ENCODE data around the gene KRTAP3-1.
"Not testable (repeated sequence)": the region's sequence is repeated elsewhere in the genome, so short reads cannot be mapped to it uniquely, and the experiment has no call there.

The KRTAP3-1 gene

GRCh38 chr17:41015454-41015853, 6.5 kb upstream of the KRTAP3-1 start:
- no peak for DNase-seq (ENCODE audit: low spot score)

- DNase-seq (ENCODE audit: low spot score): no peak
Observed at GRCh38 chr17:41013606-41014005, 4.7 kb upstream of the KRTAP3-1 start.

GRCh38 chr17:41013181-41013580, 4.3 kb upstream of the KRTAP3-1 start:
- no peak for DNase-seq (ENCODE audit: low spot score)

GRCh38 chr17:41012326-41013120, 3.6 kb upstream of the KRTAP3-1 start:
- DNase-seq (ENCODE audit: low spot score): no peak

GRCh38 chr17:41010441-41010840, 1.5 kb upstream of the KRTAP3-1 start:
- DNase-seq (ENCODE audit: low spot score): no peak

- DNase-seq (ENCODE audit: low spot score): no peak
Observed at GRCh38 chr17:41009936-41010335, 1.0 kb upstream of the KRTAP3-1 start.

GRCh38 chr17:41009301-41009760, 403 bp upstream of the KRTAP3-1 start:
- DNase-seq (ENCODE audit: low spot score): no peak

GRCh38 chr17:41004397-41004796, 4.5 kb downstream of the KRTAP3-1 start:
- no peak for DNase-seq (ENCODE audit: low spot score)

GRCh38 chr17:41003926-41004325, 5.0 kb downstream of the KRTAP3-1 start:
- no peak for DNase-seq (ENCODE audit: low spot score)

- no peak for DNase-seq (ENCODE audit: low spot score)
Observed at GRCh38 chr17:41002814-41003213, 6.1 kb downstream of the KRTAP3-1 start.

GRCh38 chr17:41001795-41002194, 7.1 kb downstream of the KRTAP3-1 start:
- no peak for DNase-seq (ENCODE audit: low spot score)

- DNase-seq (ENCODE audit: low spot score): not testable (repeated sequence)
Observed at GRCh38 chr17:40999563-40999962, 9.4 kb downstream of the KRTAP3-1 start, which contains the start of gene KRTAP3-2. TSS of gene KRTAP3-2 (minus strand) at chr17:40999906. CDS start at chr17:40999853, 53 bp downstream.

- DNase-seq (ENCODE audit: low spot score): no peak
Observed at GRCh38 chr17:40997361-40997760, 11.6 kb downstream of the KRTAP3-1 start.

- no peak for DNase-seq (ENCODE audit: low spot score)
Observed at GRCh38 chr17:40996829-40997228, 12.1 kb downstream of the KRTAP3-1 start.

GRCh38 chr17:40995116-40995515, 13.8 kb downstream of the KRTAP3-1 start:
- no peak for DNase-seq (ENCODE audit: low spot score)

GRCh38 chr17:40993839-40994238, 15.1 kb downstream of the KRTAP3-1 start, which contains the start of gene KRTAP3-3:
TSS of gene KRTAP3-3 (minus strand) at chr17:40994164. CDS start at chr17:40994097, 67 bp downstream.
- no peak for DNase-seq (ENCODE audit: low spot score)

- no peak for DNase-seq (ENCODE audit: low spot score)
Observed at GRCh38 chr17:40993084-40993483, 15.8 kb downstream of the KRTAP3-1 start.

- no peak for DNase-seq (ENCODE audit: low spot score)
Observed at GRCh38 chr17:40992666-40993065, 16.3 kb downstream of the KRTAP3-1 start.

- no peak for DNase-seq (ENCODE audit: low spot score)
Observed at GRCh38 chr17:40986920-40987319, 22.0 kb downstream of the KRTAP3-1 start.

- no peak for DNase-seq (ENCODE audit: low spot score)
Observed at GRCh38 chr17:40984226-40984625, 24.7 kb downstream of the KRTAP3-1 start, which contains the start of gene KRT40. TSS of gene KRT40 (minus strand) at chr17:40984326. CDS start at chr17:40984273, 53 bp downstream.

- DNase-seq (ENCODE audit: low spot score): no peak
Observed at GRCh38 chr17:40981115-40981514, 27.8 kb downstream of the KRTAP3-1 start.

GRCh38 chr17:40980596-40980995, 28.3 kb downstream of the KRTAP3-1 start:
- DNase-seq (ENCODE audit: low spot score): no peak

GRCh38 chr17:40980117-40980516, 28.8 kb downstream of the KRTAP3-1 start:
- no peak for DNase-seq (ENCODE audit: low spot score)
